ENCODE data around the gene PCDHGA5.
"Not testable (repeated sequence)": the region's sequence is repeated elsewhere in the genome, so short reads cannot be mapped to it uniquely, and the experiment has no call there.

The PCDHGA5 gene

GRCh38 chr5:141387557-141388311 is 23.8 kb downstream of the PCDHGA5 start, which contains the start of gene PCDHGB4:
PCDHGB4 (plus strand) TSS chr5:141387698; CDS start chr5:141387885, 187 bp downstream.
- not testable (repeated sequence) for DNase-seq (ENCODE audit: low read depth)

DNA sequence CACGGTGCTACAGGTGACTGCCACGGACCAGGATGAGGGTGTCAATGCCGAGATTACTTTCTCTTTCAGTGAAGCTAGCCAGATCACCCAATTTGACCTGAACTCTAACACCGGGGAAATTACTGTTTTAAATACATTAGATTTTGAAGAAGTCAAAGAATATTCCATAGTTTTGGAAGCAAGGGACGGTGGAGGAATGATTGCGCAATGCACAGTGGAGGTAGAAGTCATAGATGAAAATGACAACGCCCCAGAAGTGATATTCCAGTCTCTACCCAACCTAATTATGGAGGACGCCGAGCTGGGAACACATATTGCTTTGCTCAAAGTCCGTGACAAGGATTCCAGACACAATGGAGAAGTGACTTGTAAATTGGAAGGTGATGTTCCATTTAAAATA is 24.7 kb downstream of the PCDHGA5 start:
- DNase-seq (ENCODE audit: low read depth), result no peak

- DNase-seq (ENCODE audit: low read depth), result no peak
These were observed 25.4 kb downstream of the PCDHGA5 start for GRCh38 chr5:141389153-141390042.

DNA sequence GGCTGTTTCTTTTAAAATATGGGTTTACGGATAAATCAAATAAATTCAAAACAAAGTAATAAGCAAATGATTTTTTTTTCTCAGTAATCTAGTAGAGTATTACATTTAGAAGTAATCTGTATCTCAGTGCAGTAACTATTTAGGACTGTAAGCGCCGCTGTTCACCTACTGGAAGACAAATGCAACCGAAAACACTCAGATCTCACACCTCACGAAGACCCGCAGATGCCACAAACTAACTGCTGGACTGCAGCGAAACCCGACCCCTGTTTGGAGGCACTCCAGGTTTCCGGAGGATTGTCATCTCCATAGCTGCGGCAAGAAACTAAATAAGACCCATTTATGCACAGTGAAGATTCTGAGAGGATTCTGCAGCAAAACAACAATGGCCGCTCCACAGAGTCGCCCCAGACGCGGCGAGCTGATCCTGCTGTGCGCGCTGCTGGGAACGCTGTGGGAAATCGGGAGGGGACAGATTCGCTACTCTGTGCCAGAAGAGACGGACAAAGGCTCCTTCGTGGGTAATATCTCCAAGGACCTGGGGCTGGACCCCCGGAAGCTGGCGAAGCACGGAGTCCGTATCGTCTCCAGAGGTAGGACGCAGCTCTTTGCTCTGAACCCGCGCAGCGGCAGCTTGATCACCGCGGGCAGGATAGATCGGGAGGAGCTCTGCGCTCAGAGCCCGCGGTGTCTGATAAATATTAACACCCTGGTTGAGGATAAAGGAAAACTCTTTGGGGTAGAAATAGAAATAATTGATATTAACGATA is 28.7 kb downstream of the PCDHGA5 start, which contains the start of gene PCDHGA8:
Gene PCDHGA8 (plus strand): TSS at position 205 of the 770 bp plus-strand sequence. CDS start 181 bp downstream, at position 386.
- DNase-seq (ENCODE audit: low read depth), result no peak

GRCh38 chr5:141393267-141393666 is 29.3 kb downstream of the PCDHGA5 start:
- DNase-seq (ENCODE audit: low read depth), result no peak

- not testable (repeated sequence) for DNase-seq (ENCODE audit: low read depth)
These were observed 30.6 kb downstream of the PCDHGA5 start for GRCh38 chr5:141394401-141395187.

- DNase-seq (ENCODE audit: low read depth), result not testable (repeated sequence)
These were observed 34.0 kb downstream of the PCDHGA5 start, which contains the start of gene PCDHGB5 for GRCh38 chr5:141397756-141398551. PCDHGB5 (plus strand) TSS chr5:141397947; CDS start chr5:141398128, 181 bp downstream.

DNA sequence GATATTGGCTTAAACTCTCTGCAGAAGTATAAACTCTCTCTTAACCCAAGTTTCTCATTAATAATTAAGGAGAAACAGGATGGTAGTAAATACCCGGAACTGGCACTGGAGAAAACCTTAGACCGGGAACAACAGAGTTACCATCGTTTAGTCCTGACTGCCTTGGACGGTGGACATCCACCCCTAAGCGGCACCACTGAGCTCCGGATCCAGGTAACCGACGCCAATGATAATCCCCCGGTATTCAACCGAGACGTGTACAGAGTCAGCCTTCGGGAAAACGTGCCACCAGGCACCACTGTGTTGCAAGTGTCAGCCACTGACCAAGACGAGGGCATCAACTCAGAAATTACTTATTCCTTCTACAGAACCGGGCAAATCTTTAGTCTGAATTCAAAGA is 34.6 kb downstream of the PCDHGA5 start:
- DNase-seq (ENCODE audit: low read depth), result no peak

GRCh38 chr5:141399555-141400258 is 35.7 kb downstream of the PCDHGA5 start:
- no peak for DNase-seq (ENCODE audit: low read depth)

DNA sequence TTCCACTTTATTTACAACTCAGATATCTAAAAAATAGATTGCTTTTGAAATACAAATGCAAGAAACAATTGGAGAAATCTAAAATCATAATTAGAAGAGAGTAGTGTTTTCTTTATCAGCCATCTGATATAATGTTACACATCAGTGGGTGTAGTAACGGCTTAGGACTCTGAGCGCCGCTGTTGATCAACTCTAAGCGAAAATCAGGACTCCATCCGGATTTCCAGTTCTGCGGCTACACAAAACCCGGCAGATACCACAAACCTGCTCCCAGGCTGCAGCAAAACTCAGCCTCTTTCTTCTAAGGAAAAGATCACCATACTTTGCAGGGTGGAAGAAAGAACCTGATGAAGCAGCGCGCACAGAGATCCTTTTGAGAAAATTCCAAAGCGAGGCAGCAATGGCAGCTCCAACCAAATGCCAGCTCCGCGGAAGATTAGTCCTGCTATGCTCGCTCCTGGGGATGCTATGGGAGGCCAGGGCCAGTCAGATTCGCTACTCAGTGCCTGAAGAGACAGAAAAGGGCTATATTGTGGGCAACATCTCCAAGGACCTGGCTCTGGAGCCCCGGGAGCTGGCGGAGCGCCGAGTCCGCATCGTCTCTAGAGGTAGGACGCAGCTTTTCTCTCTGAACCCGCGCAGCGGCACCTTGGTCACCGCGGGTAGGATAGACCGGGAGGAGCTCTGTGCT is 38.7 kb downstream of the PCDHGA5 start, which contains the start of gene PCDHGA9:
Gene PCDHGA9 (plus strand): TSS at position 226 of the 691 bp plus-strand sequence. CDS start 175 bp downstream, at position 401.
- DNase-seq (ENCODE audit: low read depth), result no peak

DNA sequence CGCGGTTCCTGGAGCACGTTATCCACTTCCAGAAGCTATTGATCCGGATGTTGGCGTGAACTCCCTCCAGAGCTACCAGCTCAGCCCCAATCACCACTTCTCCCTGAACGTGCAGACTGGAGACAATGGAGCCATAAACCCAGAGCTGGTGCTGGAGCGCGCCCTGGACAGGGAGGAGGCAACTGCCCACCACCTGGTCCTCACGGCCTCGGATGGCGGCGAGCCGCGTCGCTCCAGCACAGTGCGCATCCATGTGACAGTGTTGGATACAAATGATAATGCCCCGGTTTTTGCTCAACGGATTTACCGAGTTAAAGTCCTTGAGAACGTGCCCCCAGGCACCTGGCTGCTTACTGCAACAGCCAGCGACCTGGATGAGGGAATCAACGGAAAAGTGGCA is 39.4 kb downstream of the PCDHGA5 start:
- no peak for DNase-seq (ENCODE audit: low read depth)

GRCh38 chr5:141407790-141408505 is 44.0 kb downstream of the PCDHGA5 start, which contains the start of gene PCDHGB6:
PCDHGB6 (plus strand) TSS chr5:141408021; CDS start chr5:141408203, 182 bp downstream.
- DNase-seq (ENCODE audit: low read depth), result not testable (repeated sequence)

DNA sequence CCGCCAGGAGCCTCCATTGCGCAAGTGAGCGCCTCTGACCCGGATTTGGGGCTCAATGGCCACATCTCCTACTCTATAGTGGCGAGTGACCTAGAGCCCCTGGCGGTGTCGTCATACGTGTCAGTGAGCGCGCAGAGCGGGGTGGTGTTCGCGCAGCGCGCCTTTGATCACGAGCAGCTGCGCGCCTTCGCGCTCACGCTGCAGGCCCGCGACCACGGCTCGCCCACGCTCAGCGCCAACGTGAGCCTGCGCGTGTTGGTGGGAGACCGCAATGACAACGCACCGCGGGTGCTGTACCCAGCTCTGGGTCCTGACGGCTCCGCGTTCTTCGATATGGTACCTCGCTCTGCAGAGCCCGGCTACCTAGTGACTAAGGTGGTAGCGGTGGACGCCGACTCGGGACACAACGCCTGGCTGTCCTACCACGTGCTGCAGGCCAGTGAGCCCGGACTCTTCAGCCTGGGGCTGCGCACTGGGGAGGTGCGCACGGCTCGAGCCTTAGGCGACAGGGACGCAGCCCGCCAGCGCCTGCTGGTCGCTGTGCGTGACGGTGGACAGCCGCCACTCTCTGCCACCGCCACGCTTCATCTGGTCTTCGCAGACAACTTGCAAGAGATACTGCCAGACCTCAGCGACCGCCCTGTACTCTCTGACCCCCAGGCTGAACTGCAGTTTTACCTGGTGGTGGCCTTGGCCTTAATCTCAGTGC is 45.8 kb downstream of the PCDHGA5 start:
- no peak for DNase-seq (ENCODE audit: low read depth)

DNA sequence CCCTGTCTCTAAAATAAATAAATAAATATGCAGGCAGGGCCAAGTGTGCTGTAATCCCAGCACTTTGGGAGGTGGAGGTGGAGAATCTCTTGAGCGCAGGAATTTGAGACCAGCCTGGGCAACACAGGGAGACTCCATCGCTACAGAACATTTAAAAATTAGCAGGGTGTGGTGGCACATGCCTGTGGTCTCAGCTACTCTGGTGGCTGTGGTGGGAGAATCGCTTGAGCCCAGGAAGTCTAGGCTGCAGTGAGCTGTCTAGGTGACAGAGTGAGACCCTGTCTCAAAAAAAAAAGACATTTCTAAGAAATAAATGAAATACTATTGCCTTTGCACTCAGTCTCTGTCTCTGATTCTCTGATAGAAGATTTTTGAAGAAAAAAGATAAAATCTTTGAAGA is 47.6 kb downstream of the PCDHGA5 start:
- DNase-seq (ENCODE audit: low read depth), result no peak

GRCh38 chr5:141412854-141413539 is 49.0 kb downstream of the PCDHGA5 start, which contains the start of gene PCDHGA10:
PCDHGA10 (plus strand) TSS chr5:141412987; CDS start chr5:141413176, 189 bp downstream.
- peak; percentile 21 for DNase-seq (ENCODE audit: low read depth)

GRCh38 chr5:141413540-141414069 is 49.6 kb downstream of the PCDHGA5 start:
- DNase-seq (ENCODE audit: low read depth), result no peak
